Gastroesophageal sphincter (tissue), 3 donors: ENCODE measurements around the gene ADGRG1.

Experiments
- CTCF ChIP-seq, 4 experiments: fragments of 200-600 bp in 2 of 4; fragments of 450-650 bp in 2 of 4; sonication (generic) in 1 of 4; IDR thresholded peaks; one replicate each; pipeline ENCODE4 v1.5.1; 2017 to 2019; ENCODE audit warnings: antibody characterized with exemption in 4 of 4, mild to moderate bottlenecking in 2 of 4, moderate library complexity in 2 of 4
- EP300 ChIP-seq: sonication (generic); formaldehyde crosslinking; IDR thresholded peaks from one replicate; pipeline ENCODE4 v1.6.1; 2017; ENCODE audit warnings: antibody characterized with exemption, mild to moderate bottlenecking
- POLR2A ChIP-seq, 2 donors: fragments of 450-650 bp; IDR thresholded peaks; one replicate each; pipeline ENCODE4 v1.6.1; 2017; ENCODE audit warnings: antibody characterized with exemption in 2 of 2, mild to moderate bottlenecking in 2 of 2, moderate library complexity in 1 of 2
- POLR2AphosphoS5 ChIP-seq: sonication (generic); formaldehyde crosslinking; IDR thresholded peaks from one replicate; pipeline ENCODE4 v1.6.1; 2017; ENCODE audit warnings: antibody characterized with exemption

- TF ChIP-seq CTCF (IDR thresholded peaks at IDR 0.05) (no peak), POLR2A (IDR thresholded peaks at IDR 0.05) (no peak), POLR2AphosphoS5 (no peak), EP300 (no peak)
Observed at GRCh38 chr16:57707331-57707730, 78.9 kb downstream of the ADGRG1 start.
